Endothelial cell (in vitro differentiated cells): ENCODE measurements around the gene ARHGAP24. TPM values are rescaled to one million over a fixed set of nuclear protein-coding genes. Genes with fewer than 3 reads are reported as not detected.

Experiments used
- DNase-seq: peaks from one replicate; pipeline ENCODE4 v3.0.0; 2021; ENCODE audit warnings: low spot score
- H3K27ac Mint-ChIP-seq: one replicate; pipeline ENCODE4 v1.8.0; 2021; ENCODE audit warnings: mixed read lengths, inconsistent platforms; ENCODE audit not compliant: unreplicated experiment
- H3K27me3 Mint-ChIP-seq: one replicate; pipeline ENCODE4 v1.8.0; 2021; ENCODE audit warnings: mild to moderate bottlenecking, moderate library complexity, mixed read lengths, inconsistent platforms; ENCODE audit not compliant: unreplicated experiment
- H3K36me3 Mint-ChIP-seq: one replicate; pipeline ENCODE4 v1.8.0; 2021; ENCODE audit warnings: mild to moderate bottlenecking, low read depth, mixed read lengths, inconsistent platforms; ENCODE audit not compliant: unreplicated experiment
- H3K4me1 Mint-ChIP-seq: one replicate; pipeline ENCODE4 v1.8.0; 2021; ENCODE audit warnings: mild to moderate bottlenecking, mixed read lengths, inconsistent platforms; ENCODE audit not compliant: unreplicated experiment
- H3K4me3 Mint-ChIP-seq: one replicate; pipeline ENCODE4 v1.8.0; 2021; ENCODE audit warnings: mild to moderate bottlenecking, mixed read lengths, inconsistent platforms; ENCODE audit not compliant: unreplicated experiment
- H3K9me3 Mint-ChIP-seq: one replicate; pipeline ENCODE4 v1.8.0; 2021; ENCODE audit warnings: mixed read lengths, inconsistent platforms; ENCODE audit not compliant: unreplicated experiment
- CTCF ChIP-seq: fragments of 200-600 bp; sonication (generic); IDR thresholded peaks from one replicate; pipeline ENCODE4 v1.5.0; 2021; ENCODE audit warnings: antibody characterized with exemption; ENCODE audit not compliant: unreplicated experiment
- total RNA-seq: library from RNA; stranded (reverse); fragmentation: NEBNext Ultra II Directional; extraction: Animal tissue kit (Norgen Biotek cat#: 25700); gene quantifications from one replicate; pipeline ENCODE4 v1.2.1, GENCODE V29; 2021; ENCODE audit not compliant: unreplicated experiment

Gene ARHGAP24
- total RNA-seq, 1 donor from 2014 or later = 5.0 TPM

- DNase-seq = no peak
- H3K36me3 Mint-ChIP-seq = no peaks in the 10 kb centered on the region
- H3K9me3 Mint-ChIP-seq = no peaks in the 10 kb centered on the region
- TF ChIP-seq CTCF = no peak
- peaks cover 4% of the 10 kb centered on the region for H3K27me3 Mint-ChIP-seq
- no peak overlapping the region for H3K4me3 Mint-ChIP-seq
- no peak overlapping the region for H3K27ac Mint-ChIP-seq
- peaks cover 3% of the 10 kb centered on the region for H3K4me1 Mint-ChIP-seq
These were observed 490.6 kb downstream of the ARHGAP24 start for GRCh38 chr4:85965529-85965928.

GRCh38 chr4:85966373-85966772 lies 491.4 kb downstream of the ARHGAP24 start:
- Mint-ChIP-seq H3K4me1 (peaks cover 6% of the 10 kb centered on the region), H3K27ac (no peak overlapping the region), H3K36me3 (no peaks in the 10 kb centered on the region), H3K9me3 (no peaks in the 10 kb centered on the region), H3K27me3 (peaks cover 4% of the 10 kb centered on the region), H3K4me3 (no peak overlapping the region)
- no peak for DNase-seq
- no peak for TF ChIP-seq CTCF

- peaks cover 4% of the 10 kb centered on the region for H3K27me3 Mint-ChIP-seq
- no peaks in the 10 kb centered on the region for H3K9me3 Mint-ChIP-seq
- DNase-seq = no peak
- H3K36me3 Mint-ChIP-seq = no peaks in the 10 kb centered on the region
- TF ChIP-seq CTCF = no peak
- H3K27ac Mint-ChIP-seq = no peak overlapping the region
- no peak overlapping the region for H3K4me3 Mint-ChIP-seq
- H3K4me1 Mint-ChIP-seq = peaks cover 6% of the 10 kb centered on the region
These were observed 492.9 kb downstream of the ARHGAP24 start for GRCh38 chr4:85967872-85968271.

- peaks cover 2% of the 10 kb centered on the region for H3K27me3 Mint-ChIP-seq
- no peaks in the 10 kb centered on the region for H3K9me3 Mint-ChIP-seq
- H3K27ac Mint-ChIP-seq = no peak overlapping the region
- H3K4me1 Mint-ChIP-seq = peaks cover 6% of the 10 kb centered on the region
- no peak for DNase-seq
- TF ChIP-seq CTCF = peak; percentile 65
- no peaks in the 10 kb centered on the region for H3K36me3 Mint-ChIP-seq
- no peak overlapping the region for H3K4me3 Mint-ChIP-seq
These were observed 494.2 kb downstream of the ARHGAP24 start for GRCh38 chr4:85968945-85969819.

GRCh38 chr4:85970535-85970934 lies 495.6 kb downstream of the ARHGAP24 start:
- Mint-ChIP-seq H3K4me1 (peaks cover 6% of the 10 kb centered on the region), H3K36me3 (no peaks in the 10 kb centered on the region), H3K27ac (no peak overlapping the region), H3K4me3 (no peak overlapping the region), H3K9me3 (no peaks in the 10 kb centered on the region), H3K27me3 (peaks cover 2% of the 10 kb centered on the region)
- no peak for DNase-seq
- no peak for TF ChIP-seq CTCF
